GM21723 (cell line): ENCODE data around the gene DPAGT1.
"Not testable (repeated sequence)": the region's sequence is repeated elsewhere in the genome, so short reads cannot be mapped to it uniquely, and the experiment has no call there.

Experiments
- ATAC-seq: cut with Tn5 transposase; IDR thresholded peaks from one replicate; pipeline ENCODE4 v1.9.1; 2021; ENCODE audit warnings: mild to moderate bottlenecking, moderate library complexity; ENCODE audit not compliant: unreplicated experiment

Gene DPAGT1

GRCh38 chr11:119116235-119116594 lies 14.6 kb upstream of the DPAGT1 start:
- ATAC-seq: no peak

- no peak for ATAC-seq
Observed at GRCh38 chr11:119115484-119116234, 14.0 kb upstream of the DPAGT1 start.

GRCh38 chr11:119114351-119114750 lies 12.7 kb upstream of the DPAGT1 start:
- ATAC-seq: no peak

GRCh38 chr11:119113716-119114115 lies 12.1 kb upstream of the DPAGT1 start:
- ATAC-seq: no peak

- ATAC-seq: no peak
Observed at GRCh38 chr11:119112314-119113020, 10.8 kb upstream of the DPAGT1 start.

- no peak for ATAC-seq
Observed at GRCh38 chr11:119111361-119111925, 9.8 kb upstream of the DPAGT1 start.

- ATAC-seq: no peak
Observed at GRCh38 chr11:119110439-119110838, 8.8 kb upstream of the DPAGT1 start.

- ATAC-seq: no peak
Observed at GRCh38 chr11:119109843-119110242, 8.2 kb upstream of the DPAGT1 start.

- no peak for ATAC-seq
Observed at GRCh38 chr11:119108857-119109221, 7.2 kb upstream of the DPAGT1 start.

GRCh38 chr11:119108146-119108856 lies 6.6 kb upstream of the DPAGT1 start:
- ATAC-seq: peak; percentile 14

- ATAC-seq: peak; percentile 25
Observed at GRCh38 chr11:119107538-119108145, 6.0 kb upstream of the DPAGT1 start.

GRCh38 chr11:119106564-119107537 lies 5.2 kb upstream of the DPAGT1 start, which contains the start of gene C2CD2L:
Gene C2CD2L (plus strand): TSS chr11:119107344. CDS start chr11:119107742, 398 bp downstream.
- peak; percentile 68 for ATAC-seq

GRCh38 chr11:119103793-119104192 lies 2.1 kb upstream of the DPAGT1 start:
- ATAC-seq: no peak

- not testable (repeated sequence) for ATAC-seq
Observed at GRCh38 chr11:119103161-119103664, 1.6 kb upstream of the DPAGT1 start.

GRCh38 chr11:119100994-119101758 lies 477 bp downstream of the DPAGT1 start:
- peak; percentile 31 for ATAC-seq

- ATAC-seq: no peak
Observed at GRCh38 chr11:119100246-119100970, 1.2 kb downstream of the DPAGT1 start.

- no peak for ATAC-seq
Observed at GRCh38 chr11:119099711-119100110, 1.9 kb downstream of the DPAGT1 start.
